ENCODE data around the gene SPECC1L. TPM values are rescaled to one million over a fixed set of nuclear protein-coding genes. Genes with fewer than 3 reads are reported as not detected.

Gene SPECC1L
- total and polyA plus RNA-seq, 2 of the 8 experiments (the other 6 are each of a cell fraction or from before 2014, with no cell fraction given): 15.7 to 61.6 TPM

DNA sequence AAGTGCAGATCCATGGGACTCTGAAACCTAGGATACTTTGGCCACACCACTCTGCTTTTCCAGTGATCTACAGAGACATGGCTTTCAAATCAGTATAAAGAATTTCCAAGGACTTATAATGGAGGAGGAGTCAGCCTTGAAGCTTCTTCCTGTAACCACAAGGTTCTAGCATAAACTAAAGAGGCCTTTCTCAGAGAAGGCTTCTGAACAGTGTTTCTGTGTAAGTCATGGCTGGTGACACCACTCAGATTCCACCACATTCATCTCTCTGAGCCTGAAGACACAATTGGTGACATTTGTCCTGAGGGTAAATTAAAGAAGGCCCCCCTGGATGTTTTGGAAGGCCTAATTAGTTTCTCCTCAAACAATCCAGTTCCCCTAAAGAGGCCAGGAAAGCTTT, 127.8 kb downstream of the SPECC1L start (continued):
- TF ChIP-seq EP300 (IDR thresholded peaks at IDR 0.05; ENCODE audit: borderline replicate concordance in 1 of 2, low read depth in 2 of 2, low read length in 2 of 2): no peak
- TF ChIP-seq YY1 (IDR thresholded peaks at IDR 0.05; ENCODE audit: low read depth, low read length): no peak
- no peak for TF ChIP-seq NANOG (IDR thresholded peaks at IDR 0.05; ENCODE audit: insufficient read depth, low read depth, low read length, poor library complexity, severe bottlenecking)
